ENCODE data around the gene PTPRN. TPM values are rescaled to one million over a fixed set of nuclear protein-coding genes. Genes with fewer than 3 reads are reported as not detected.

PTPRN gene
- total and polyA plus RNA-seq, 2 of the 8 experiments (the other 6 are each of a cell fraction or from before 2014, with no cell fraction given), result 5.4 to 8.2 TPM

DNA sequence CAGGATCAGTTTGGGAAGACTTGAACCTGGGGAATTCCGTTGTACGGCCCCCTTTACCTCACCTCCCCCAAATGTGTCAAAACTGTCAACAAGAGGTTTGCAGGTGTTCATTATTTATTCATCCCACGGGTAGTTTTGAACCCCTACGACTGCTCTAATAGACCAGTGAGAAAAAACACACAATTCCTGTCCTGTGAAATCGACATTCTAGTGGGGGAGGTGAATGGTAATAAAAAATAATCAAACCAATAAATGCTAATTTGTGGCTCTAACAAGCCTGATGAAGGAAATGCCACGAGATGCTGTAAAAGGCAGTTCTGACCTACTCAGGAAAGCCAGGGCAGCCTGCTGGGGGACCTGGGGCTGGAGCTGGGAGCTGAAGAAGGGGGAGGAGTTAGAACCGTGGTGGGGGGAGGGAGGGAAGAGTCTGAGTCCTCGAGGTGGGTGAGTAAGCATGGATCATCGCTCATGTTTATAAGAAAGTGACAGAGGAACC, 30.5 kb downstream of the PTPRN start:
- DNase-seq (ENCODE audit: low read depth in 1 of 2, low spot score in 2 of 2) (no peak), FAIRE-seq (peak; percentile 24)
- Histone ChIP-seq H3K23ac (ENCODE audit: insufficient read length) (no peak overlapping the region), H4K20me1 (replicated peaks in 1 of 2; ENCODE audit: control insufficient read depth in 1 of 2, insufficient read depth in 2 of 2, low read length in 2 of 2) (no peaks in the 10 kb centered on the region), H4K8ac (ENCODE audit: extremely low read depth, insufficient read depth, low read length) (no peak overlapping the region; the same call in 1 of the 2 replicates), H2BK120ac (replicated peaks; ENCODE audit: low read depth, low read length) (no peak overlapping the region), H2BK20ac (ENCODE audit: low read length) (no peak overlapping the region), H3K4me1 (replicated peaks in 1 of 4; ENCODE audit: control insufficient read depth in 3 of 4, insufficient read depth in 4 of 4, low read length in 3 of 4) (peaks cover 9 to 23% (median 14%) of the 10 kb centered on the region in 4 experiments), H2BK5ac (ENCODE audit: low read depth, low read length) (peak overlapping the region; percentile 66; the same call in 1 of the 2 replicates), H3K79me1 (ENCODE audit: low read depth, low read length) (no peaks in the 10 kb centered on the region; the same call in 1 of the 2 replicates), H3K14ac (ENCODE audit: insufficient read length) (no peak overlapping the region), H4K91ac (replicated peaks; ENCODE audit: insufficient read length, low read length) (no peak overlapping the region), H2AK5ac (ENCODE audit: low read depth, low read length) (no peak overlapping the region; the same call in 1 of the 2 replicates), H3K4ac (replicated peaks; ENCODE audit: insufficient read length, low read depth, low read length) (no peak overlapping the region), H3K9me3 (ENCODE audit: insufficient read depth in 2 of 2, low read depth in 1 of 2, low read length in 1 of 2) (no peaks in the 10 kb centered on the region), H3K27ac (ENCODE audit: low read depth, low read length) (peak overlapping the region; percentile 66; the same call in 1 of the 2 replicates), H3K4me3 (ENCODE audit: extremely low read depth in 1 of 4, insufficient read depth in 2 of 4, low read depth in 3 of 4, low read length in 4 of 4) (peak overlapping the region; percentile 45 to 75 (median 52)), H4K5ac (ENCODE audit: insufficient read length, low read depth, low read length) (peak overlapping the region; percentile 41), H2BK12ac (ENCODE audit: low read depth, low read length) (no peak overlapping the region), H3K56ac (replicated peaks; ENCODE audit: insufficient read length, low read depth, low read length) (no peak overlapping the region), H3K36me3 (ENCODE audit: control insufficient read depth in 2 of 4, insufficient read depth in 4 of 4, low read length in 3 of 4) (peaks cover 0 to 4% (median under 1%) of the 10 kb centered on the region in 4 experiments; a peak in 2 of 8 replicates), H3K9ac (replicated peaks in 1 of 4; ENCODE audit: extremely low read depth in 1 of 4, low read depth in 3 of 4, low read length in 3 of 4) (peak overlapping the region in 3 of 4 experiments; percentile 38 to 49 (median 41); a peak in 3 of 7 replicates), H2BK15ac (ENCODE audit: low read length) (peak overlapping the region; percentile 19; the same call in 1 of the 2 replicates), H3K79me2 (ENCODE audit: control insufficient read depth in 1 of 2, insufficient read depth in 2 of 2, low read length in 2 of 2) (no peaks in the 10 kb centered on the region), H3K27me3 (replicated peaks in 1 of 4; ENCODE audit: control insufficient read depth in 3 of 4, extremely low read depth in 1 of 4, insufficient read depth in 3 of 4, low read length in 3 of 4) (no peaks in the 10 kb centered on the region; a peak in 1 of 7 replicates), H2AFZ (ENCODE audit: low read length) (no peak overlapping the region), H3K4me2 (ENCODE audit: insufficient read depth in 1 of 2, low read depth in 2 of 2, low read length in 2 of 2) (peak overlapping the region; percentile 73 to 87), H3K23me2 (ENCODE audit: low read depth, low read length) (peaks cover 8% of the 10 kb centered on the region; the same call in 1 of the 2 replicates), H3K18ac (ENCODE audit: extremely low read depth, low read length) (peak overlapping the region; percentile 87; the same call in 1 of the 2 replicates)
- WGBS, 2 experiments (ENCODE audit: extremely low coverage in 1 of 2, insufficient coverage in 1 of 2, insufficient read length in 1 of 2, insufficient replicate concordance in 2 of 2, low coverage in 1 of 2, low lambda C conversion rate in 2 of 2, missing lambda C conversion rate in 1 of 2), result 36% methylated on average over 9 of the region's 9 CpGs; no CpG with 5 or more reads in 1 of the 2 experiments
- TF ChIP-seq PHF8 (conservative IDR thresholded peaks at IDR 0.05; ENCODE audit: low read depth, low read length), result peak; percentile 35; the same call in 1 of the 2 replicates
- TF ChIP-seq CBX5 (IDR thresholded peaks at IDR 0.05; ENCODE audit: low read depth, low read length), result no peak
- CTCF ChIA-PET (ENCODE audit: partially characterized antibody), result interaction anchor here (0.6 to 12.1 kb wide), 24 partner anchors 12 to 1522 kb away, joined by 3 to 220 read pairs (median 4); partner anchors contain the start of genes ABCB6, GLB1L, STK16 and TUBA4A
- POLR2A ChIA-PET (ENCODE audit: partially characterized antibody), result interaction anchor here (0.7 to 4.5 kb wide), 13 partner anchors 12 to 103 kb away, joined by 3 to 33 read pairs (median 4); partner anchors contain the start of genes ABCB6, ATG9A, GLB1L and PTPRN
